GM19239 (cell line): Measurements from ENCODE around the gene E2F4.

Experiments
- DNase-seq: peaks from one replicate; pipeline ENCODE4 v3.0.0; 2011; ENCODE audit warnings: low spot score; ENCODE audit not compliant: insufficient read length
- FAIRE-seq: peaks from 2 replicates; lab custom pipeline; 2011; peaks lifted over from hg19 to GRCh38; lab: Jason Lieb, UNC

The E2F4 gene

GRCh38 chr16:67245674-67246080 is 53.7 kb downstream of the E2F4 start:
- no peak for FAIRE-seq

GRCh38 chr16:67246081-67246755 is 54.3 kb downstream of the E2F4 start:
- FAIRE-seq, result peak; percentile 44
- no peak for DNase-seq

More at GRCh38 chr16:67245674-67246080, 53.7 kb downstream of the E2F4 start:
- no peak for DNase-seq

GRCh38 chr16:67246756-67247191 is 54.8 kb downstream of the E2F4 start:
- FAIRE-seq (no peak), DNase-seq (no peak)

GRCh38 chr16:67247192-67248072 is 55.5 kb downstream of the E2F4 start, which contains the start of gene FHOD1:
FHOD1 (minus strand) TSS chr16:67247481; CDS start chr16:67247410, 71 bp downstream.
- DNase-seq (peak; percentile 97), FAIRE-seq (peak; percentile 95)

GRCh38 chr16:67248073-67248400 is 56.1 kb downstream of the E2F4 start:
- no peak for DNase-seq
- FAIRE-seq, result no peak
